Renal pelvis (tissue), 4 donors: ENCODE results near the gene OSBP2. TPM values are rescaled to one million over a fixed set of nuclear protein-coding genes. Genes with fewer than 3 reads are reported as not detected.

Experiments used
- DNase-seq: peaks from one replicate; pipeline ENCODE4 v3.0.0-alpha.2; 2013
- polyA plus RNA-seq, 3 donors: library from polyadenylated mRNA; unstranded; fragments of 120-200 nt; gene quantifications; one replicate each; pipeline ENCODE4 v1.2.1, GENCODE V29; 2013; ENCODE audit not compliant: insufficient read length in 3 of 3

The OSBP2 gene
- polyA plus RNA-seq, 3 donors, result 5.6 to 6.7 (median 5.9) TPM

DNA sequence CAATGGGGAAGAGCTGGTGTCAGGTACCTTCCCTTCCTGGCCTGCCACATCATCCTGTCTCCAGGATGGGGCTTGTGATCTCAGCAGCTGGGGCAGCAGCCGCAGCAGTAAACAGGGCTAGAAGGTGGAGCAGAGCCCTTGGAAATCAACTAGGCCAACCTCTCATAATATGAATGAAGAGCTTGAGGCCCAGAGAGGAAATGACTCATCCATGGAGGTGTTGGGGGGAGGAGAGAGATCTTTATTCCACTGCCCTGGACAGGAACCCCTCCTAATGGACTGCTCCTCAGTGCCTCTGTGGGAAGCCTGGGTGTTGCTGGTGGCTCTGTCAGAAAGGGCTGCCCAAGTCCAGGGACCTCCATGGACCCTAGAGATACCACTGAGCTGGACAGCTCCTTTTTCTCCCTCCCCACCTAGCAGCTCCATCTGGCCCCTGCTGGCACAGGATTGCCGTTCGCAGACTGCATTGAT, 111.8 kb downstream of the OSBP2 start:
- no peak for DNase-seq

DNA sequence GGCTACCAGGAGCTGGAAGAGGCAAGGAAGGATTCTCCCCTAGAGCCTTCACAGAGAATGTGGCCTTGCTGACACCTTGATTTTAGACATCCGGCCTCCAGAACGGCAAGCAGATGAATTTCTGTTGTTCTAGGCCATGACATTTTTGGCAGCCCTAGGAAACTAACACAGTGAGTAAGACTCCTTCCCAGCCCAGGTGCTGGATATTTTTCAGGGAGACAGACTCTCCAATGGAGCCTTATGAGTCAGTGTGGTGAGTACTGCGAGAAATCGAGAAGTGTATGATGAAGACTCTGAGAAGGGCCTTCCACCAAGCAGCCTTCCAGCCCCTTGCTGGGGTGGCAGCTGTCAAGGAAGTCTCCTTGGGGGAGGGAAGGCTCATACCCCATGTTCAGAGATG, 114.4 kb downstream of the OSBP2 start:
- no peak for DNase-seq

DNA sequence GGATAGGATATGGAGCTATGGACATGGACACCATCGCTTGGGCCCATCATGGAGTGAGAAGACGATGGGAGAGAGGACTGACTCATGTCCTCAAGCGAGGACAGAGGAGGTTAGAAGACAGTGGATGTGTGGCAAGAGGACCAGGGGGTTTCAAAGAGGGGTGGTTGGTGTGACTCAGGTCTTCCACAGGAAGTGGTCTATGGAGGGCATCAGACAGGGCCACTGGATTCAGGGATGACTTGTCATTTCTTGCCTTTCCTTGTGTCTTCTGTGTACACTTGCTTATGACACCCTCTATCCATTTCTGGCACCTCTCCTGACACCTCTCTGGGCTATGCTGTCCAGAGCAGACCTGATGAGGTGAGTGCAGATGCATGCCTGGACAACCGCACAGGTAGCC, 115.4 kb downstream of the OSBP2 start:
- no peak for DNase-seq

GRCh38 chr22:30813936-30814335, 119.3 kb downstream of the OSBP2 start:
- no peak for DNase-seq

GRCh38 chr22:30816413-30816812, 121.7 kb downstream of the OSBP2 start:
- DNase-seq, result no peak

- DNase-seq, result no peak
These were observed 126.7 kb downstream of the OSBP2 start for GRCh38 chr22:30821381-30821780.

GRCh38 chr22:30821863-30822215, 127.2 kb downstream of the OSBP2 start:
- no peak for DNase-seq

- DNase-seq, result no peak
These were observed 127.7 kb downstream of the OSBP2 start for GRCh38 chr22:30822216-30823014.

DNA sequence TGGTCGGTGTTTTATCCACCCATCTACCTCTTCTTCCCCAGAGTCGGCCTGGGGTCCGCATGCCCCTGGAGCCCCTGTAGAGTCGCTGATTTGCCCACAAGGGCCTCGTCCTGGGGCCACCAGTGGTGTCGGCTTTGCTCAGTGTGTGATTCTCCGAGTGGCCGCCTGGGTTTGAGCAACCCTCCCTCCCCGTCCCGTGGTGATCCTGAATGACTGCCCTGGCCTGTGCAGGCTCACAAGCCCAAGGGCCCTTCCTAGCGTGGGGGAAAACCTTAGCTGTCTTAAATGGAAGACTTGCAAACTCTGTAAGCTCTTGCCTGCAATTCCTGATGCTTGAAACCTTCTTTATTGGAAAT, 128.3 kb downstream of the OSBP2 start:
- DNase-seq, result no peak

- no peak for DNase-seq
These were observed 129.4 kb downstream of the OSBP2 start for GRCh38 chr22:30824096-30824495.

- no peak for DNase-seq
These were observed 130.0 kb downstream of the OSBP2 start for GRCh38 chr22:30824711-30825110.

DNA sequence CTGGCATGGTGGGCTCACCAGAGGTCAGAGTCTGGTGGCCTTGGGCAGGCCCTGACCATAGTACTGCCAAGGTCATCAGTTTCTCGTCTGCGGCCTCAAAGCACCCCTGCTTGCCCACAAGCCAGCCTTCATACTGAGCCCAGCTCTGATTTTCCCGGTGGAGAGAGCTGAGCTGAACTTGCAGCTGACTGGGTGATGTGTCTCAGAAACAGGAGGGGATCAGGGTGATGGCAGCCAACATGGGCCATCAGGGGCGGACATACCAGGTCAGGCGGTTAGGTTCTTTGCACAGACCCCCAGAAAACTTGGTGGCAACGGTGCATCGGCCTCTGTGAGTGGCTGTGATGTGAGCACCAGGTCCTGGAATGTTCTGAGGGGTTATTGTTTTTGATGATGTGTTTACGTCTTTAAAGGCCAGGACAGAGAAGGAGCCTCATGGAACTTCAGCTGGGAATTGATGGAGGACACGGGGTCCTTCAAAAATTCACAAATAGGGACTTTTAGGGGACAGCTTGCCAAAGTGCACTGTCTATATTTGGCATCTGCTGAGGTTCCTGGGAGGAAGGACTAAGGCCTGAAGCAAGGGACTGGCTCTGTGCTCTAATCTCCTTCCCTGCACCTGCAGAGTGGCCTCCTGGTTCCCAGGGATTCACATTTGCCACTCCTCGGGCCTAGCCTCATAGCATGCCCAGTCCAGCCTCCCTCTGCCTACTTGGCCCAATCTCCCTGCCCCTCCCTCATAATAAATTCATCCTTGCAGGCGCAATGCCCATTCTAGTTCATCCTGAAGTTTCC, 131.2 kb downstream of the OSBP2 start:
- DNase-seq, result no peak

- no peak for DNase-seq
These were observed 132.1 kb downstream of the OSBP2 start for GRCh38 chr22:30826670-30827355.

GRCh38 chr22:30827646-30828045, 133.0 kb downstream of the OSBP2 start:
- DNase-seq, result no peak

GRCh38 chr22:30828187-30829155, 133.8 kb downstream of the OSBP2 start:
- no peak for DNase-seq

DNA sequence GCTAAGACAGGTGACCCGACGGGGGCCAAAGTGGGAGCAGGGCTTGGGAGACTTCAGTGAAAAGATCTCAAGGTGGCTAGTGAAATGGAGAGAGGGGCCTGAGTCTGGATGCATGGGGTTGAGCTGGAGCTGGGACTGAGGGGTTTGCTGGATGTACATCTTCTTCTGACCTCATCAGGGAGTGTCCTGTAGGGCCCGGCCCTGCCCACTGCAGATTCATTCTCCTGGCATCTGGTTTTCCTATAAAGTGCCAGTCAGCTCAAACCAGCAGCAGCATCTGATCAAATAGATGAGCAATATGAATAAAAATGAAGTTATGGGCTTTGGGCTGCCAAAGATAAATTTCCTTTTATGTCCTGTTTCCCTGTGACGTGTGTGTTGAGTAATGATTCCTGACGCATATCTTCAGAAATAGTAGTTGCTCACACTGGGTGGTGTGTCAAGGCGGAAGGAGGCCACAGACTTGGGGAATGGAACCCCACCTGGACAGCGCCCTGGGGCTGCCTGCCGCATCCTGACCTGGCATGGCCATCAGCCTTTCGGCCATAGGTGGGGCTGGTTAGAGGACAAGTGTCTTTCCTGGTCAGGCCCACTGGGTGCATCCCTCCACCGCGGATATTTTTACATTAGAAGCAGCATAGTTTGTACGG, 135.4 kb downstream of the OSBP2 start:
- DNase-seq, result no peak

DNA sequence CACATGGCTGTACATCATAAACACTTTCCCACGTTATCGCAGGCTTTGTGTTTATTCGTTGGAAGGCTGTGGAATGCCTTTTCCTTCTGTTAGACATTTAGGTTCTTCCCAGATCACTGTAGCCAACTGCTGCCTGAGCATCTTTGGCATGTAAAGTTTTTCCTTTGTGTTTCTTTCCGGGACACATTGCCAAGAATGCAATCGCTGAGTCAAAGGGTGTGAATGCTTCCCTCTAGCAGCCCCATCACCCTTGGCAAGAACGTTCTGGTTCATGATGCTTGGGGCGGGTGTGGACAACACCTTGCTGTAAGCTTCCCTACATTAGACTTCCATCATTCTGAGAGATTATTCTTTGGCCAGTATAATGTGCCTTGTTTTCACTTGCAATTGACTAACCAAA, 136.2 kb downstream of the OSBP2 start:
- DNase-seq, result no peak

GRCh38 chr22:30832407-30832987, 137.8 kb downstream of the OSBP2 start:
- no peak for DNase-seq

DNA sequence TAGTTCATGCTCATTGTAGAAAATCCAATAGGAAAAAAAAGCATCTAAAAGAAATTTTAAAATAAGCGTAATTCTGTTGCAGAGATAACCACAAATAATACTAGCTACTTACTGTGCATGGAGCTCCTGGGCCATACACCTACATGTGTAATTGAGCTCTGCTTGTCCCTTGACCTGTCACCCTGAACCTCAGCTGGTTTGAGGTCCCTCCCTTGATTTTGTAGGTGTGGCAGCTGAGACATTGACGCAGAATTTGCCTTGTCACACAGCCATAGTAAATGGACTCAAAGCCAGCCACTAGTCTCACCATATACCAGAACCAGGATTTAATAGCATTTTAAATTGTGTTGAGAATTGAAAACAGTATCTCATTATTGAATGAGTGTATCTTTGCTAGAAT, 138.6 kb downstream of the OSBP2 start:
- no peak for DNase-seq

DNA sequence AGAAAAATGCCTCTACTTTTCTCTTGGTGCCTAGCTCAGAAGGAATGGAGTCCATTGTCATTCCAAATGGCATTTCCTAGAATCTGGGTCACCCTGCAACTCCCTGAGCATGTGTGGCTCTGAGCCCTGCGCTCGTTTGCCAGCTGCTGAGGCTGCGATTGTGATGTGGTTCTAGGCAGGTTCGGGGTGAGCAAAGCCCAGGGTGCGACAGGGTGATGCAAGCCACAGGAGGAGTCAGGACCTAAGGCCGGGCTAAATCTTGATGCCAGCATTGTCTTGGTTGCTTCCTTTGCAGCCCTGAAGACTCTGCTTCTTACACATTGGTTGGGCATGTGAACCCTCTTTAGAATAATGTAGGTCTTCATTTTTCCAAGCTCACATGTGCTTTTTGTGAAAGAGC, 142.9 kb downstream of the OSBP2 start:
- DNase-seq, result no peak

- DNase-seq, result no peak
These were observed 143.4 kb downstream of the OSBP2 start for GRCh38 chr22:30838111-30838510.
